Thoracic aorta (tissue), 2 donors: Measurements from ENCODE around the gene COQ10B. TPM values are rescaled to one million over a fixed set of nuclear protein-coding genes. Genes with fewer than 3 reads are reported as not detected.

Experiments
- ATAC-seq: fragments of 150-250 bp; one replicate; pipeline ENCODE4 v1.8.0; 2017; ENCODE audit warnings: low read depth; ENCODE audit not compliant: insufficient number of reproducible peaks, low FRiP score
- DNase-seq: peaks from one replicate; pipeline ENCODE4 v3.0.0-alpha.2; 2020; ENCODE audit warnings: low spot score
- H3K27ac ChIP-seq, 2 donors: fragments of 200-600 bp; sonication (generic); 1 replicate in 1 of 2; 2 replicates in 1 of 2; pipeline ENCODE4 v1.5.1; 2016; ENCODE audit warnings: mild to moderate bottlenecking in 2 of 2, moderate library complexity in 2 of 2
- H3K27me3 ChIP-seq: fragments of 200-600 bp; sonication (generic); replicated peaks from 2 replicates; pipeline ENCODE4 v1.6.0; 2016; ENCODE audit warnings: mild to moderate bottlenecking; ENCODE audit not compliant: insufficient read depth
- H3K36me3 ChIP-seq: fragments of 200-600 bp; sonication (generic); one replicate; pipeline ENCODE4 v1.5.1; 2016
- H3K4me1 ChIP-seq, 2 donors: fragments of 200-600 bp; sonication (generic); 1 replicate in 1 of 2; 2 replicates in 1 of 2; pipeline versions ENCODE4 v1.5.1 to v1.6.0; 2016; ENCODE audit warnings: low read depth in 2 of 2, mild to moderate bottlenecking in 1 of 2; ENCODE audit not compliant: control insufficient read depth in 1 of 2
- H3K4me3 ChIP-seq: fragments of 200-600 bp; sonication (generic); 2 replicates; pipeline ENCODE4 v1.5.1; 2016; ENCODE audit warnings: mild to moderate bottlenecking
- H3K9me3 ChIP-seq: fragments of 200-600 bp; sonication (generic); 2 replicates; pipeline ENCODE4 v1.5.1; 2016
- total RNA-seq, 2 donors: library from RNA; depleted of rRNA; stranded (reverse); fragments of >200 nt; gene quantifications; one replicate each; pipeline versions ENCODE4 v1.1.0 to v1.2.3, GENCODE V29; 2016
- TF ChIP-seq, protein P1 (sequence below): fragments of 200-600 bp; sonication (generic); IDR thresholded peaks from one replicate; pipeline ENCODE4 v1.5.1; 2019; ENCODE audit warnings: antibody characterized with exemption

COQ10B gene
- total RNA-seq, 2 donors from 2014 or later = 41.6 to 42.8 TPM

DNA sequence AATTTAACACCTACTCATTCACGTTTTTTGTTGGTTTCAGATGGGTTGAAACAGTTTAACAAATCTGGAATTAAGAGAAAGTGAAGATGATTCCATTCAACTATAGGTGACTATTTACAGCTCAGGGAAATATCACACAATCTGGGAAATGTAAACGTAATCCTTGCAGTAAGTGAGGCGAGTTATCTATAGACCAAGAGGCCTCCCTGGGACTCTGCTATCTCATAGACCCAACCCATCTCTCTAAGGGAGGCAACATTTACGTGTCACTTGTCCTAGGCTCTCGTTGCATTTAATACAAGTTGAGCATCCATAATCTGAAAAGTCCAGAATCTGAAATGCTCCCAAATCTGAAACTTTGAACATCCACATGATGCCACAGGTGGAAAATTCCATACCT is 60.6 kb downstream of the COQ10B start:
- H3K9me3 ChIP-seq = no peaks in the 10 kb centered on the region
- H3K36me3 ChIP-seq = no peaks in the 10 kb centered on the region
- no peaks in the 10 kb centered on the region for H3K27me3 ChIP-seq
- H3K4me1 ChIP-seq = peaks cover 9 to 24% of the 10 kb centered on the region in 2 donors
- H3K27ac ChIP-seq = no peak overlapping the region
- ATAC-seq (no peak), DNase-seq (no peak)
- no peak overlapping the region for H3K4me3 ChIP-seq
- TF ChIP-seq, protein P1, sequence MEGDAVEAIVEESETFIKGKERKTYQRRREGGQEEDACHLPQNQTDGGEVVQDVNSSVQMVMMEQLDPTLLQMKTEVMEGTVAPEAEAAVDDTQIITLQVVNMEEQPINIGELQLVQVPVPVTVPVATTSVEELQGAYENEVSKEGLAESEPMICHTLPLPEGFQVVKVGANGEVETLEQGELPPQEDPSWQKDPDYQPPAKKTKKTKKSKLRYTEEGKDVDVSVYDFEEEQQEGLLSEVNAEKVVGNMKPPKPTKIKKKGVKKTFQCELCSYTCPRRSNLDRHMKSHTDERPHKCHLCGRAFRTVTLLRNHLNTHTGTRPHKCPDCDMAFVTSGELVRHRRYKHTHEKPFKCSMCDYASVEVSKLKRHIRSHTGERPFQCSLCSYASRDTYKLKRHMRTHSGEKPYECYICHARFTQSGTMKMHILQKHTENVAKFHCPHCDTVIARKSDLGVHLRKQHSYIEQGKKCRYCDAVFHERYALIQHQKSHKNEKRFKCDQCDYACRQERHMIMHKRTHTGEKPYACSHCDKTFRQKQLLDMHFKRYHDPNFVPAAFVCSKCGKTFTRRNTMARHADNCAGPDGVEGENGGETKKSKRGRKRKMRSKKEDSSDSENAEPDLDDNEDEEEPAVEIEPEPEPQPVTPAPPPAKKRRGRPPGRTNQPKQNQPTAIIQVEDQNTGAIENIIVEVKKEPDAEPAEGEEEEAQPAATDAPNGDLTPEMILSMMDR = no peak

DNA sequence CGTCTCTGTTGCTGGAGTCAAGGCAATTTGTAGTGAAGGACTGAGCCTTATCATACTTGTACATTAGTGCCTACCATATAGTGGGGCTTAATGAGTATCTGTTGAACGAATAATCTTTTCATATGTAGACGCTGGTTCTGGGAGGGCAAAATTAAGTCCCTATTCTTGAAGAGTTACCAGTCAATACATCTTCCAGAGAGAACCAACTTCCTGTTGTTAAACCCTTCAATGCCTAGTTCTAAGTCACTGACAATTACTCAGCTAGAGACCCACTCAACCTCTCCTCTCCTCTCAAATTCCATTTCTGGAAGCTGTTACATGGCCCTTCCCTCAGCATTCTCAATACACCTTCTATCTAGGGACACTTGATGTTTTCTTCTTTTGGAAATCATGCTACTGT is 61.4 kb downstream of the COQ10B start:
- Histone ChIP-seq H3K4me1 (peaks cover 13 to 24% of the 10 kb centered on the region in 2 donors), H3K27me3 (no peaks in the 10 kb centered on the region), H3K27ac (peak overlapping the region; percentile 87 to 90), H3K9me3 (no peaks in the 10 kb centered on the region), H3K4me3 (peak overlapping the region; percentile 89), H3K36me3 (no peaks in the 10 kb centered on the region)
- TF ChIP-seq, protein P1 = no peak
- no peak for ATAC-seq
- DNase-seq = no peak

DNA sequence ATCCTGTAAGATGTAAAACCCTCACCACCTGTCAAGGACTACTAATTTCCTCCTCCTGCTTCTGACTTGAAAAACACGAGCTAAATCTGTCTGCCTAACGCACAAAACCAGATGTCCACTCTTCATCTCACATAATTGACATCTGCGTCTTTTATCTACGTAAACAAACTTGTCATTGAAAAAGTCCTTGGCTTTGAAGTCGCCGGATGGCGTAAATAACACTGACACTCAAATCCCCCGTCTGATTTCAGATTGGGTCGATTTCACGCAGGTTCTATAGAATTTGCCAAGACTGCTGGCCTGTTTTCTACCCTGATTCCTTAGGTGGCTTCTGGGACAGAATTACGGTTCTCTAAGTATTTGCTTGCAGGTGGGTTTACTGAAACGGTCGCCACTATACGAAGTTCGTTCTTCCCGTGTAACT is 62.0 kb downstream of the COQ10B start:
- peaks cover 13 to 24% of the 10 kb centered on the region in 2 donors for H3K4me1 ChIP-seq
- H3K27me3 ChIP-seq = no peaks in the 10 kb centered on the region
- peak overlapping the region; percentile 89 for H3K4me3 ChIP-seq
- H3K9me3 ChIP-seq = no peaks in the 10 kb centered on the region
- no peaks in the 10 kb centered on the region for H3K36me3 ChIP-seq
- ATAC-seq = peak; percentile 6
- H3K27ac ChIP-seq = peak overlapping the region; percentile 87 to 90
- TF ChIP-seq, protein P1 = no peak
- DNase-seq = no peak

DNA sequence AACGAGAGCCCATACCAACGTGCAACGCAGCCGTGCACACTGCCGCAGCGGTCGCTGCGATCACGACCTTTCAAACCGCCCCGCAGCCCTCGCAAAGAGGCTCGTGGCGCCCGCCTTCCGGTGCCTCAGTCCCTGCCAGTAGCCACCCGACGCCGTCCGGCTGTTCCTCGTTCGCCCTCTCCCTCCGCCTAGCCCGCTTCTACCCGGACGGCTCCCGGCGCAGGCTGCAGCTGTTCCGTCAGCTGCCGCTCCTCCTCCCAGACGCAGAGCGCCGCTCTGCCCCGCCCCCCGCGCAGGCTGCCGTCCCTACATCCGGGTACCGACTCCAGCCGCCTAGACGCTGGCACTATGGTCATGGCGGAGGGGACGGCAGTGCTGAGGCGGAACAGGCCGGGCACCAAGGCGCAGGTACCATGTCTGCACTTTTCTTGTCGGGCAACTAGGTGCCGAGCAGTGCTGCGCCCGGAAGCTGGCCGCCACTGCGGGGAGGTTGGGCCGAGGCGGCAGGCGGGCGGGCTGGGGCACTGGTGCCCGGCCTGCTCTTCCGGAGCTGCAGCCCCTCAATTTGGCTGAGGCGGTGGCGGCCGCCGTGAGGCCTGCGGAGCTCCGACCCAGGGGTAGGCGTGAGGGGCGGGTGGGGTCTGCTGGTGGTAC is 62.5 kb downstream of the COQ10B start, which contains the start of gene MOB4:
Gene MOB4, plus strand, starts transcription at position 328 of the 654 bp plus-strand sequence. Its CDS starts 21 bp downstream, at position 349.
- Histone ChIP-seq H3K36me3 (no peaks in the 10 kb centered on the region), H3K27ac (peak within 1 kb of the TSS; percentile 87 to 90), H3K4me3 (peak within 1 kb of the TSS; percentile 89), H3K4me1 (peaks cover 13 to 24% of the 10 kb centered on the region in 2 donors), H3K9me3 (no peaks in the 10 kb centered on the region), H3K27me3 (no peaks in the 10 kb centered on the region)
- ATAC-seq (peak; percentile 99), DNase-seq (peak; percentile 78)
- TF ChIP-seq, protein P1 = no peak

DNA sequence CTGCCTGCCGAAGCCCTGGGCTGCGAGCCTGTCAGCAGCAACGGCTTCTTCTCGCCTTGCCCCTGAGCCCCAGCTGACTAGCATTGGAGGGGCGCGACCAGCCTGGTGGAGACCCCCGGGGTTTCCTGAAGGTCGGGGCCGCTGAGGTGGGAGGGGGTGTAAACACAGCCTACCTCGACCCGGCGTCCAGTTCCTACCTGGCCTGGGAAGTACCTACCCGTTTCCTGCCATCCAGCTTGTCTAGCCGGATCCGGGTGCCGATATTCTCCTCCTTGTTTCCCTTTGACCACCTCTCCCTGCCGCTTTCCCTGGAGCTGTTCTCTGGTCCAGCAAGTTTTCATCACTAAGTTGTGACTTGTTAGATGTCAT is 63.0 kb downstream of the COQ10B start:
- DNase-seq (no peak), ATAC-seq (no peak)
- Histone ChIP-seq H3K27me3 (no peaks in the 10 kb centered on the region), H3K36me3 (no peaks in the 10 kb centered on the region), H3K27ac (peak overlapping the region; percentile 87 to 90), H3K9me3 (no peaks in the 10 kb centered on the region), H3K4me1 (peaks cover 13 to 24% of the 10 kb centered on the region in 2 donors), H3K4me3 (peak overlapping the region; percentile 89)
- TF ChIP-seq, protein P1 = no peak
